Pancreas (tissue), 10 donors: ENCODE measurements around the gene STEAP4. TPM values are rescaled to one million over a fixed set of nuclear protein-coding genes. Genes with fewer than 3 reads are reported as not detected.

Source experiments
- ATAC-seq, 4 donors: fragments of 200-7000 bp; cut with Tn5 transposase; one replicate each; pipeline versions ENCODE4 v1.8.0 to v1.9.1; 2020; ENCODE audit warnings: mild to moderate bottlenecking in 4 of 4, moderate library complexity in 4 of 4
- DNase-seq, 6 donors: peaks; one replicate each; pipeline ENCODE4 v3.0.0-alpha.2; 2020
- FAIRE-seq: peaks from 2 replicates; lab custom pipeline; 2012; peaks lifted over from hg19 to GRCh38; lab: Jason Lieb, UNC
- H3K27ac ChIP-seq, 4 donors: fragments of 200-600 bp; sonication (generic); 1 replicate in 3 of 4; 2 replicates in 1 of 4; pipeline versions ENCODE4 v1.5.0 to v1.8.0; 2020
- H3K27me3 ChIP-seq, 4 donors: fragments of 200-600 bp; one replicate each; pipeline ENCODE4 v1.8.0; 2021
- H3K36me3 ChIP-seq, 3 donors: fragments of 200-600 bp; sonication (generic) in 1 of 3; one replicate each; pipeline versions ENCODE4 v1.5.0 to v1.8.0; 2020 to 2021
- H3K4me1 ChIP-seq, 3 donors: fragments of 200-600 bp; one replicate each; pipeline ENCODE4 v1.8.0; 2021
- H3K4me3 ChIP-seq, 4 donors: fragments of 200-600 bp; sonication (generic) in 2 of 4; one replicate each; pipeline versions ENCODE4 v1.5.0 to v1.8.0; 2020 to 2021
- H3K9me3 ChIP-seq, 4 donors: fragments of 200-600 bp; one replicate each; pipeline ENCODE4 v1.8.0; 2021
- CTCF ChIP-seq, 4 donors: fragments of 200-600 bp; sonication (generic) in 3 of 4; IDR thresholded peaks; one replicate each; pipeline versions ENCODE4 v1.5.0 to v1.8.0; 2021; ENCODE audit warnings: antibody characterized with exemption in 4 of 4
- WGBS, 2 donors: extraction: QIAGEN DNeasy Blood & Tissue Kit; methylation state at CpG; one replicate each; pipeline ENCODE4 v1.1.7; 2013; 5-methylcytosine and 5-hydroxymethylcytosine counted together
- intact Hi-C, 3 donors: fragments of 100-400 bp; cut with DNase I; formaldehyde crosslinking; loops; one replicate each; pipeline versions ENCODE4 v1.11.1 to v1.14.2; 2022
- polyA plus RNA-seq, 2 donors: library from polyadenylated mRNA; stranded (reverse); fragments of 200-250 nt; gene quantifications; one replicate each; pipeline ENCODE4 v1.2.3, GENCODE V29; 2013
- total RNA-seq, 6 donors: library from RNA; stranded (reverse); fragmentation: NEBNext Ultra II Directional in 4 of 6; extraction: Animal tissue kit (Norgen Biotek cat#: 25700) in 4 of 6; gene quantifications; one replicate each; pipeline versions ENCODE4 v1.2.1 to v1.2.4, GENCODE V29; 2021 to 2023
- donor health status: healthy with polysubstance abuse.
- donor health status: DM: no; HTN: no; CAD: no; lungs with moderate emphysema.
- donor health status: DM: no; HTN: no; CAD: no.
- donor health status: control.
- donor health status: control.
- donor health status: Bipolar disorder and iron deficiency.
- donor health status: DM: yes; HTN: yes; CAD: no.
- donor health status: DM: no; HTN: no; CAD: no.
- donor health status: DM: no; HTN: no; CAD: no.
- donor health status: DM: yes; HTN: yes; CAD: no.

STEAP4 gene
- total and polyA plus RNA-seq, 8 donors = 3.2 to 15.0 (median 7.2) TPM

GRCh38 chr7:88233828-88234227 is 72.9 kb downstream of the STEAP4 start:
- Histone ChIP-seq H3K27ac (no peak overlapping the region), H3K9me3 (no peaks in the 10 kb centered on the region), H3K4me3 (no peak overlapping the region), H3K4me1 (no peaks in the 10 kb centered on the region), H3K36me3 (no peaks in the 10 kb centered on the region), H3K27me3 (no peaks in the 10 kb centered on the region)
- no peak for ATAC-seq
- intact Hi-C loops = no loop called here
- no peak for DNase-seq
- TF ChIP-seq CTCF (IDR thresholded peaks at IDR 0.05) = no peak
- no peak for FAIRE-seq

DNA sequence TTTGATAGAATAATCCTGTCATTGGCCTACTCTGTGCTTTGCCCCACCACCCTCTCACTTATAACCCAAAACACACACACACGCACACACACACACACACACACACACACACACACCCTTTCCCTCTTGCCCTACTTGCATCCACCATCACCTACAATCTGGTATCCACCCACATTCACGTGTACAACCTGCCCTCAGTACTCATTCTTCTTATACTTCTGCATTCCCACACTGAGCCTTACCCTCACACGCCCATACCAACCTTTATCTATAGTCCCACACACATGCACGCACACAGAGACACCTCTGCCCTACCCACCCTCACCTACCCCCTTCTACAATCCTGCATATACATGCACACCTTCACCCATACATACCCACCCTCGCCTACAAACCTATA is 76.0 kb downstream of the STEAP4 start:
- no peaks in the 10 kb centered on the region for H3K27me3 ChIP-seq
- no peak overlapping the region for H3K4me3 ChIP-seq
- 76 to 84% methylated on average over 5 of the region's 5 CpGs for WGBS, 2 donors
- no peaks in the 10 kb centered on the region for H3K36me3 ChIP-seq
- H3K27ac ChIP-seq = no peak overlapping the region
- H3K4me1 ChIP-seq = peaks cover 0 to 13% (median 10%) of the 10 kb centered on the region in 3 donors
- DNase-seq (no peak), ATAC-seq (no peak), FAIRE-seq (no peak)
- H3K9me3 ChIP-seq = no peaks in the 10 kb centered on the region
- intact Hi-C loops = no loop called here
- no peak for TF ChIP-seq CTCF (IDR thresholded peaks at IDR 0.05)

DNA sequence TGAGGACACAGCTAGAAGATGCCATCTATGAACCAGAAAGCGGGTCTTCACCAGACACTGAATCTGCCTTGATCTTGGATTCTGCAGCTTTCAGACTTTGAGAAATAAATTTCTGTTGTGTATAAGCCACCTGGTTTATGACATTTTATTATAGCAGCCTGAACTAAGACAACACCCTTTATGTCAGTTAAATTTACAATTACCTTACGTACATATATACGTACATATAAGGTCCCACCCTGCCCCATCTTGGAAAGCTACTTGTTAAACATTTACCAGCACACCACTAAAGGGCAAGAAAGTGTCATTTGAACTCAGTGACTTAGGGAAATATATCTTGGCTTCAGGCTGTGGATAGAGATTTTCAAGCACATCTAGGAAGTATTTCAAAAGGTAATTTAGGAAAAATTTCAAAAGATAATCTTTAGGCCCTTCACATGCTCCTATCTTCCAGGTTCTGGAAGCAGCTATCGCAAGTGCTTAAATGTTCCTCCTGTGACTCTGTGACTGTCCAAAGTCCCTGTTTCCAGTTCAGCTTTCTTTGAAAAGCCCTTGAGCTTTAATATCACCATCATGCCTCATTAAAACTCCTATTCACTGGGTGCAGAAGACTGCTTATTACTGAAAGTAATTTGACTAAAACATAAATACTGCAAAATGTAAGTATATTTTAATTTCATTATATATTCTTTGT is 77.2 kb downstream of the STEAP4 start:
- no peak for DNase-seq
- Histone ChIP-seq H3K36me3 (no peaks in the 10 kb centered on the region), H3K9me3 (no peaks in the 10 kb centered on the region), H3K4me1 (peaks cover 0 to 13% (median 10%) of the 10 kb centered on the region in 3 donors), H3K27ac (no peak overlapping the region), H3K27me3 (no peaks in the 10 kb centered on the region), H3K4me3 (no peak overlapping the region)
- 96 to 97% methylated on average over 4 of the region's 4 CpGs for WGBS, 2 donors
- no peak for TF ChIP-seq CTCF (IDR thresholded peaks at IDR 0.05)
- intact Hi-C loops = no loop called here
- FAIRE-seq = peak; percentile 64
- no peak for ATAC-seq

- H3K27me3 ChIP-seq = no peaks in the 10 kb centered on the region
- H3K36me3 ChIP-seq = no peaks in the 10 kb centered on the region
- DNase-seq (peak in 5 of 6 donors; percentile 56 to 69 (median 61)), FAIRE-seq (peak; percentile 94), ATAC-seq (peak; percentile 92 to 95 (median 94))
- no peaks in the 10 kb centered on the region for H3K9me3 ChIP-seq
- 20 to 24% methylated on average over 6 of the region's 6 CpGs for WGBS, 2 donors
- peak overlapping the region; percentile 17 to 76 (median 56) for H3K27ac ChIP-seq
- H3K4me3 ChIP-seq = no peak overlapping the region
- intact Hi-C loops = no loop called here
- peaks cover 0 to 13% (median 10%) of the 10 kb centered on the region in 3 donors for H3K4me1 ChIP-seq
- no peak for TF ChIP-seq CTCF (IDR thresholded peaks at IDR 0.05)
Measured at GRCh38 chr7:88226886-88227516, 79.7 kb downstream of the STEAP4 start.

DNA sequence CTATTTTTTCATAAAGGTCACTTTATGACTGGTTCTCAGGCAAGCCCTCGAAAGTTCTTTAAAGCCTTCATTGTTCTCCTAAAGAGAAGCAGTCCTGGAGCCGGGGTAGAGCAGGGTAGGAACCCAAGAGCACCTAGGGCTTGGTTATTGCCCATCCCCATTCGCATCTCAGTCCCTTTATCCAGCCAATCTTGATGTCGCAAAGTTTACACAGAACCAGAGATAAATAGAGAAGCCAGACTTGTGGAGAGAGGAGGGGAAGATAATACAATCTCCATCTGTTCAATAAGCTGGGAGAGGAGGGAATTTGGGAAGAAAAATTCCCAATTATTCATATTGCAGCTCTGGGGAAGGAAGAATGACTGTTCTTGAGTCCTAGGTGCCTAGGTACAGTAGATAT is 80.5 kb downstream of the STEAP4 start:
- Histone ChIP-seq H3K4me3 (no peak overlapping the region), H3K27me3 (no peaks in the 10 kb centered on the region), H3K9me3 (no peaks in the 10 kb centered on the region), H3K27ac (peak overlapping the region in 2 of 4 donors; percentile 71 to 76), H3K4me1 (peaks cover 0 to 13% (median 10%) of the 10 kb centered on the region in 3 donors), H3K36me3 (no peaks in the 10 kb centered on the region)
- FAIRE-seq = no peak
- intact Hi-C loops = no loop called here
- WGBS, 2 donors = 66 to 74% methylated on average over 4 of the region's 4 CpGs
- no peak for ATAC-seq
- DNase-seq = no peak
- no peak for TF ChIP-seq CTCF (IDR thresholded peaks at IDR 0.05)
